H9 (cell line): ENCODE measurements around the gene SEMA7A. TPM values are rescaled to one million over a fixed set of nuclear protein-coding genes. Genes with fewer than 3 reads are reported as not detected.
"Not testable (repeated sequence)": the region's sequence is repeated elsewhere in the genome, so short reads cannot be mapped to it uniquely, and the experiment has no call there.

Experiments used
- DNase-seq: peaks from one replicate; pipeline ENCODE4 v3.0.0-alpha.2; 2017
- H2AFZ ChIP-seq: one replicate; pipeline ENCODE4 v1.6.1; 2013; ENCODE audit warnings: mild to moderate bottlenecking, low read length, control low read depth, moderate library complexity
- H2AK5ac ChIP-seq: 2 replicates; pipeline ENCODE4 v1.6.1; 2013; ENCODE audit warnings: low read length, control low read depth, mixed read lengths; ENCODE audit not compliant: insufficient read length
- H2BK120ac ChIP-seq: one replicate; pipeline ENCODE4 v1.6.1; 2013; ENCODE audit warnings: low read depth, mild to moderate bottlenecking, low read length, control low read depth, inconsistent platforms; ENCODE audit not compliant: poor library complexity, severe bottlenecking
- H2BK12ac ChIP-seq: 2 replicates; pipeline ENCODE4 v1.6.1; 2013; ENCODE audit warnings: low read length, control low read depth, mixed read lengths, low read depth; ENCODE audit not compliant: insufficient read length
- H2BK15ac ChIP-seq: 2 replicates; pipeline ENCODE4 v1.6.1; 2013; ENCODE audit warnings: low read depth, low read length, control low read depth
- H2BK20ac ChIP-seq: one replicate; pipeline ENCODE4 v1.6.1; 2013; ENCODE audit warnings: low read depth, mild to moderate bottlenecking, low read length, control low read depth, inconsistent platforms; ENCODE audit not compliant: poor library complexity, severe bottlenecking
- H2BK5ac ChIP-seq: 2 replicates; pipeline ENCODE4 v1.6.1; 2013; ENCODE audit warnings: low read length, control low read depth, mixed read lengths; ENCODE audit not compliant: insufficient read length
- H3K14ac ChIP-seq: 2 replicates; pipeline ENCODE4 v1.6.1; 2013; ENCODE audit warnings: low read length, control low read depth; ENCODE audit not compliant: insufficient read depth
- H3K18ac ChIP-seq: 2 replicates; pipeline ENCODE4 v1.6.1; 2013; ENCODE audit warnings: low read depth, mild to moderate bottlenecking, mixed read lengths, low read length, control low read depth; ENCODE audit not compliant: insufficient read length
- H3K23ac ChIP-seq: 2 replicates; pipeline ENCODE4 v1.6.1; 2013; ENCODE audit warnings: low read length, control low read depth, mixed read lengths, low read depth; ENCODE audit not compliant: insufficient read length
- H3K23me2 ChIP-seq: 2 replicates; pipeline ENCODE4 v1.6.1; 2013; ENCODE audit warnings: low read depth, mild to moderate bottlenecking, mixed read lengths, low read length, control low read depth; ENCODE audit not compliant: insufficient read length, poor library complexity, severe bottlenecking
- H3K27ac ChIP-seq: 2 replicates; pipeline ENCODE4 v1.5.1; 2013; ENCODE audit warnings: low read length, control low read depth, mixed read lengths, low read depth; ENCODE audit not compliant: insufficient read length
- H3K27me3 ChIP-seq: 2 replicates; pipeline ENCODE4 v1.6.1; 2013; ENCODE audit warnings: low read length, control low read depth, inconsistent platforms; ENCODE audit not compliant: insufficient read depth
- H3K4ac ChIP-seq: 2 replicates; pipeline ENCODE4 v1.6.1; 2013; ENCODE audit warnings: low read depth, mild to moderate bottlenecking, control low read depth, inconsistent platforms, low read length, moderate library complexity
- H3K4me1 ChIP-seq: 2 replicates; pipeline ENCODE4 v1.6.1; 2013; ENCODE audit warnings: low read length, control low read depth, inconsistent platforms; ENCODE audit not compliant: insufficient read depth
- H3K4me2 ChIP-seq: 2 replicates; pipeline ENCODE4 v1.6.1; 2013; ENCODE audit warnings: low read length, control low read depth, mixed read lengths; ENCODE audit not compliant: insufficient read length, insufficient read depth
- H3K56ac ChIP-seq: 2 replicates; pipeline ENCODE4 v1.6.1; 2013; ENCODE audit warnings: low read depth, mild to moderate bottlenecking, mixed read lengths, low read length, control low read depth; ENCODE audit not compliant: insufficient read length
- H3K79me1 ChIP-seq: 2 replicates; pipeline ENCODE4 v1.6.1; 2013; ENCODE audit warnings: low read depth, mild to moderate bottlenecking, moderate library complexity, low read length, control low read depth, inconsistent platforms; ENCODE audit not compliant: insufficient read depth, poor library complexity, severe bottlenecking
- H3K79me2 ChIP-seq: 2 replicates; pipeline ENCODE4 v1.6.1; 2013; ENCODE audit warnings: low read length, control low read depth, inconsistent platforms; ENCODE audit not compliant: insufficient read depth
- H3K9ac ChIP-seq: 2 replicates; pipeline ENCODE4 v1.6.1; 2013; ENCODE audit warnings: low read length, control low read depth, mixed read lengths; ENCODE audit not compliant: insufficient read length; ENCODE audit errors: extremely low read depth
- H3K9me3 ChIP-seq: one replicate; pipeline ENCODE4 v1.6.1; 2013; ENCODE audit warnings: low read depth, low read length, inconsistent platforms; ENCODE audit not compliant: control insufficient read depth
- H3T11ph ChIP-seq: one replicate; pipeline ENCODE4 v1.6.1; 2013; ENCODE audit warnings: mild to moderate bottlenecking, low read length, control low read depth, inconsistent platforms
- H4K20me1 ChIP-seq: one replicate; pipeline ENCODE4 v1.6.1; 2013; ENCODE audit not compliant: control insufficient read depth, insufficient read length, insufficient read depth
- H4K5ac ChIP-seq: 2 replicates; pipeline ENCODE4 v1.6.1; 2013; ENCODE audit warnings: low read depth, mild to moderate bottlenecking, mixed read lengths, low read length, control low read depth; ENCODE audit not compliant: insufficient read length
- H4K8ac ChIP-seq: replicated peaks from 2 replicates; pipeline ENCODE4 v1.6.1; 2013; ENCODE audit warnings: low read length, control low read depth, mixed read lengths, low read depth; ENCODE audit not compliant: insufficient read length
- H4K91ac ChIP-seq: 2 replicates; pipeline ENCODE4 v1.6.1; 2013; ENCODE audit warnings: low read depth, mild to moderate bottlenecking, moderate library complexity, mixed read lengths, low read length, control low read depth; ENCODE audit not compliant: insufficient read length
- H3K27ac Mint-ChIP-seq, 3 experiments: 2 replicates in 2 of 3; 3 replicates in 1 of 3; pipeline ENCODE4 v1.8.0; 2020 to 2021; ENCODE audit warnings: mixed read lengths in 3 of 3, mild to moderate bottlenecking in 1 of 3, moderate library complexity in 1 of 3
- H3K27me3 Mint-ChIP-seq: 2 replicates; pipeline ENCODE4 v1.8.0; 2021; ENCODE audit warnings: low read depth, mild to moderate bottlenecking, moderate library complexity, mixed read lengths
- H3K36me3 Mint-ChIP-seq, 3 experiments: 2 replicates in 2 of 3; 3 replicates in 1 of 3; pipeline ENCODE4 v1.8.0; 2020 to 2021; ENCODE audit warnings: low read depth in 3 of 3, mixed read lengths in 3 of 3; ENCODE audit not compliant: insufficient read depth in 1 of 3
- H3K4me1 Mint-ChIP-seq, 2 experiments: 2 replicates each; pipeline ENCODE4 v1.8.0; 2020; ENCODE audit warnings: mixed read lengths in 2 of 2
- H3K4me3 Mint-ChIP-seq, 2 experiments: 2 replicates in 1 of 2; 3 replicates in 1 of 2; pipeline ENCODE4 v1.8.0; 2020 to 2021; ENCODE audit warnings: mild to moderate bottlenecking in 2 of 2, mixed read lengths in 2 of 2, moderate library complexity in 1 of 2
- H3K9me3 Mint-ChIP-seq, 2 experiments: 2 replicates in 1 of 2; 3 replicates in 1 of 2; pipeline ENCODE4 v1.8.0; 2020; ENCODE audit warnings: mild to moderate bottlenecking in 2 of 2, mixed read lengths in 2 of 2, moderate library complexity in 1 of 2
- CTCF ChIP-seq: fragments of 200-600 bp; sonication (generic); conservative IDR thresholded peaks from 3 replicates; pipeline ENCODE4 v1.8.0; 2021; ENCODE audit warnings: antibody characterized with exemption, mild to moderate bottlenecking
- WGBS: extraction: QIAGEN DNeasy Blood & Tissue Kit; methylation state at CpG from one replicate; pipeline ENCODE4 v1.1.7; 2013; ENCODE audit warnings: missing lambda C conversion rate, low lambda C conversion rate, mixed read lengths; ENCODE audit not compliant: insufficient read length; ENCODE audit errors: extremely low coverage; 5-methylcytosine and 5-hydroxymethylcytosine counted together
- total RNA-seq: library from RNA; stranded (reverse); gene quantifications from 2 replicates; pipeline ENCODE4 v1.2.1, GENCODE V29; 2021

Gene SEMA7A
- total RNA-seq, 1 experiment from 2014 or later = 5.7 TPM

- no CpG with 5 or more reads among the region's 1 CpG for WGBS
- no peak overlapping the region for H3K27ac ChIP-seq
- no peak overlapping the region for H2BK20ac ChIP-seq
- H3K23me2 ChIP-seq = peaks cover 18% of the 10 kb centered on the region
- H2AFZ ChIP-seq = no peak overlapping the region
- H4K5ac ChIP-seq = no peak overlapping the region
- no peak overlapping the region for H3K9ac ChIP-seq
- no peak overlapping the region for H2AK5ac ChIP-seq
- H2BK5ac ChIP-seq = no peak overlapping the region
- no peak for TF ChIP-seq CTCF
- H3K4me3 Mint-ChIP-seq = no peak overlapping the region
- H3K9me3 ChIP-seq = no peaks in the 10 kb centered on the region
- no peaks in the 10 kb centered on the region for H3K79me2 ChIP-seq
- peaks cover 39% of the 10 kb centered on the region for H3K27me3 Mint-ChIP-seq
- no peak overlapping the region for H4K91ac ChIP-seq
- no peak overlapping the region for H3K4me2 ChIP-seq
- H3K56ac ChIP-seq = no peak overlapping the region
- no peak overlapping the region for H3T11ph ChIP-seq
- no peak overlapping the region for H3K4ac ChIP-seq
- peaks cover 13 to 19% of the 10 kb centered on the region in 2 experiments for H3K4me1 Mint-ChIP-seq
- H3K79me1 ChIP-seq = no peaks in the 10 kb centered on the region
- peaks cover 2% of the 10 kb centered on the region; the same call in 1 of the 2 replicates for H3K4me1 ChIP-seq
- no peak overlapping the region for H3K14ac ChIP-seq
- H4K8ac ChIP-seq = no peak overlapping the region
- H3K27ac Mint-ChIP-seq = no peak overlapping the region
- H3K36me3 Mint-ChIP-seq = 0 out of 7 replicates have a peak, but pooled peaks cover 0 to 2% (median 0%) of the 10 kb centered on the region in 3 experiments
- H2BK12ac ChIP-seq = no peak overlapping the region
- H3K27me3 ChIP-seq = no peaks in the 10 kb centered on the region
- H3K18ac ChIP-seq = no peak overlapping the region
- no peak overlapping the region for H3K23ac ChIP-seq
- no peaks in the 10 kb centered on the region for H4K20me1 ChIP-seq
- no peak overlapping the region for H2BK15ac ChIP-seq
- no peak for DNase-seq
- no peaks in the 10 kb centered on the region for H3K9me3 Mint-ChIP-seq
- no peak overlapping the region for H2BK120ac ChIP-seq
These were observed 71.3 kb downstream of the SEMA7A start for GRCh38 chr15:74362482-74362881.

- not testable (repeated sequence) for H3K79me1 ChIP-seq, H3K9ac ChIP-seq, H2AFZ ChIP-seq, H3K14ac ChIP-seq, DNase-seq, H2BK15ac ChIP-seq, H4K20me1 ChIP-seq, H2AK5ac ChIP-seq, H3T11ph ChIP-seq, H4K5ac ChIP-seq, H3K27ac Mint-ChIP-seq, H3K4me2 ChIP-seq, H3K27ac ChIP-seq, H4K8ac ChIP-seq, H3K4me1 ChIP-seq, H3K18ac ChIP-seq, H3K9me3 Mint-ChIP-seq, H2BK20ac ChIP-seq, H3K27me3 ChIP-seq, H4K91ac ChIP-seq, H3K4ac ChIP-seq, H2BK120ac ChIP-seq, H3K36me3 Mint-ChIP-seq, H2BK12ac ChIP-seq, H3K56ac ChIP-seq, H3K9me3 ChIP-seq, H2BK5ac ChIP-seq, H3K79me2 ChIP-seq, H3K23ac ChIP-seq, H3K4me3 Mint-ChIP-seq
- peaks cover 15% of the 10 kb centered on the region for H3K23me2 ChIP-seq
- Mint-ChIP-seq H3K27me3 (peaks cover 27% of the 10 kb centered on the region), H3K4me1 (peaks cover 13 to 19% of the 10 kb centered on the region in 2 experiments)
- no CpG with 5 or more reads among the region's 1 CpG for WGBS
These were observed 72.9 kb downstream of the SEMA7A start for GRCh38 chr15:74360855-74361254.
